Hematopoietic multipotent progenitor cell treated with erythropoietin and hydrocortisone succinate and interleukin-3 and kit ligand, for 17 days (in vitro differentiated cells): Measurements from ENCODE around the gene HSFX2.
"Not testable (repeated sequence)": the region's sequence is repeated elsewhere in the genome, so short reads cannot be mapped to it uniquely, and the experiment has no call there.

Source experiments
- DNase-seq: peaks from one replicate; pipeline ENCODE4 v3.0.0-alpha.2; 2015; ENCODE audit warnings: low spot score

The HSFX2 gene

GRCh38 chrX:149587359-149587758 is 7.8 kb downstream of the HSFX2 start, which contains the start of gene MAGEA9B:
Gene MAGEA9B (minus strand): TSS chrX:149587459. CDS start chrX:149583179, 4,280 bp downstream.
- not testable (repeated sequence) for DNase-seq

GRCh38 chrX:149585631-149586030 is 9.5 kb downstream of the HSFX2 start:
- DNase-seq: not testable (repeated sequence)

- DNase-seq: not testable (repeated sequence)
Observed at GRCh38 chrX:149573456-149573855, 21.7 kb downstream of the HSFX2 start.

GRCh38 chrX:149572743-149573142 is 22.4 kb downstream of the HSFX2 start:
- no peak for DNase-seq

- no peak for DNase-seq
Observed at GRCh38 chrX:149571770-149572169, 23.3 kb downstream of the HSFX2 start.

GRCh38 chrX:149570668-149571067 is 24.4 kb downstream of the HSFX2 start:
- no peak for DNase-seq

GRCh38 chrX:149569770-149570169 is 25.3 kb downstream of the HSFX2 start:
- DNase-seq: no peak

GRCh38 chrX:149568701-149569296 is 26.3 kb downstream of the HSFX2 start:
- DNase-seq: no peak

GRCh38 chrX:149567621-149568417 is 27.3 kb downstream of the HSFX2 start:
- no peak for DNase-seq

GRCh38 chrX:149563359-149563758 is 31.8 kb downstream of the HSFX2 start:
- DNase-seq: no peak

GRCh38 chrX:149555251-149555650 is 39.9 kb downstream of the HSFX2 start:
- DNase-seq: not testable (repeated sequence)

- not testable (repeated sequence) for DNase-seq
Observed at GRCh38 chrX:149551939-149552248, 43.2 kb downstream of the HSFX2 start.

- DNase-seq: not testable (repeated sequence)
Observed at GRCh38 chrX:149551245-149551938, 43.7 kb downstream of the HSFX2 start.

- DNase-seq: not testable (repeated sequence)
Observed at GRCh38 chrX:149550454-149550853, 44.7 kb downstream of the HSFX2 start.

GRCh38 chrX:149549701-149550100 is 45.4 kb downstream of the HSFX2 start, which contains the start of gene HSFX3:
Gene HSFX3 (minus strand): TSS chrX:149549924. CDS start chrX:149549852, 72 bp downstream.
- DNase-seq: not testable (repeated sequence)

- DNase-seq: not testable (repeated sequence)
Observed at GRCh38 chrX:149547782-149548181, 47.3 kb downstream of the HSFX2 start.

GRCh38 chrX:149546962-149547361 is 48.2 kb downstream of the HSFX2 start:
- DNase-seq: not testable (repeated sequence)

- DNase-seq: not testable (repeated sequence)
Observed at GRCh38 chrX:149545545-149546543, 49.3 kb downstream of the HSFX2 start.
